BLaER1 treated with 17β-estradiol and CSF1 and Interleukin-3, amounts not matched to agents 10 nM and 100 nM (cell line): ENCODE results near the gene REEP2.
A peak's percentile ranks its signal among the peaks of the same experiment; 100 is the strongest.
"Not testable (repeated sequence)": the region's sequence is repeated elsewhere in the genome, so short reads cannot be mapped to it uniquely, and the experiment has no call there.

Experiments
- H3K27ac ChIP-seq, 11 experiments: shearing (Covaris generic); formaldehyde crosslinking; 2 replicates each; pipeline ENCODE4 v1.8.1; 2022
- H3K27me3 ChIP-seq, 11 experiments: shearing (Covaris generic); formaldehyde crosslinking; 2 replicates each; pipeline ENCODE4 v1.8.1; 2022
- H3K36me3 ChIP-seq, 11 experiments: shearing (Covaris generic); formaldehyde crosslinking; 2 replicates each; pipeline ENCODE4 v1.8.1; 2022
- H3K4me1 ChIP-seq, 10 experiments: shearing (Covaris generic); formaldehyde crosslinking; 2 replicates each; pipeline ENCODE4 v1.8.1; 2022
- H3K4me2 ChIP-seq, 11 experiments: shearing (Covaris generic); formaldehyde crosslinking; 2 replicates each; pipeline ENCODE4 v1.8.1; 2022
- H3K4me3 ChIP-seq, 10 experiments: shearing (Covaris generic); formaldehyde crosslinking; 2 replicates each; pipeline ENCODE4 v1.8.1; 2022
- H3K9ac ChIP-seq, 11 experiments: shearing (Covaris generic); formaldehyde crosslinking; 2 replicates each; pipeline ENCODE4 v1.8.1; 2022
- H3K9me3 ChIP-seq, 11 experiments: shearing (Covaris generic); formaldehyde crosslinking; replicated peaks in 1 of 11; 2 replicates each; pipeline ENCODE4 v1.8.1; 2022
- H4K20me1 ChIP-seq, 11 experiments: shearing (Covaris generic); formaldehyde crosslinking; 2 replicates each; pipeline ENCODE4 v1.8.1; 2022
- Cebpa-rat ChIP-seq, 11 experiments: shearing (Covaris generic); IDR thresholded peaks; 2 replicates each; pipeline ENCODE4 v1.8.1; 2022

Gene REEP2

GRCh38 chr5:138438724-138439476, at the start of gene REEP2:
REEP2 (plus strand) TSS chr5:138439057; CDS start chr5:138439209, 152 bp downstream.
- no peak for TF ChIP-seq Cebpa-rat (IDR thresholded peaks at IDR 0.05)
- peak within 1 kb of the TSS in 8 of 11 experiments; percentile 2 to 51 (median 24); a peak in 8 of 22 replicates for H3K27ac ChIP-seq

DNA sequence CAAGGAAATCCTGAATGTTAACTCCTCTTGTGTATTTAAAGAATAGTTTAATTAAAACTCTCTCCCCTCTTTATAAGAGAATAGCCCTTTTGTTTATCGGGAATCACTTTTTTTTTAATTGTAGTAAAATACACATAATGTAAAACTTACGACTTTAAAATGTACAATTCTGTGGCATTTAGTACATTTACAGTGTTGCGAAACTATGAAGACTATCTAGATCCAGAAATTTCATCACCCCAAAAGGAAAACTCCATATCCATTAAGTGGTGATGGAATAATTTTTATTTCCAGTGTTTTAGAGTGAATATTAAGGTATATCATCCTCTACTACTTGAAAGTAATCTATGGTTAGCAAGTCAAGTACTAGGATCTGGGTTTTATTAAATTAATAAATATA, 49.5 kb upstream of the REEP2 start:
- Histone ChIP-seq H3K4me2 (no peak overlapping the region), H4K20me1 (peaks cover 0 to 28% (median 4%) of the 10 kb centered on the region in 11 experiments; a peak in 10 of 22 replicates), H3K36me3 (peaks cover 89 to 100% (median 95%) of the 10 kb centered on the region in 11 experiments), H3K9me3 (no peaks in the 10 kb centered on the region), H3K9ac (no peak overlapping the region), H3K27me3 (no peaks in the 10 kb centered on the region), H3K4me3 (no peak overlapping the region), H3K27ac (no peak overlapping the region), H3K4me1 (no peaks in the 10 kb centered on the region)
- no peak for TF ChIP-seq Cebpa-rat (IDR thresholded peaks at IDR 0.05)

More at GRCh38 chr5:138438724-138439476, at the start of gene REEP2:
- peaks cover 5 to 49% (median 14%) of the 10 kb centered on the region in 11 experiments; a peak in 16 of 22 replicates for H4K20me1 ChIP-seq
- H3K36me3 ChIP-seq, result peaks cover 27 to 38% (median 34%) of the 10 kb centered on the region in 11 experiments
- no peaks in the 10 kb centered on the region for H3K9me3 ChIP-seq
- peaks cover 0 to 20% (median 0%) of the 10 kb centered on the region in 11 experiments; a peak in 4 of 22 replicates for H3K27me3 ChIP-seq
- H3K4me2 ChIP-seq, result peak within 1 kb of the TSS; percentile 89 to 99 (median 96)
- peak within 1 kb of the TSS; percentile 56 to 70 (median 62) for H3K4me3 ChIP-seq
- peaks cover 19 to 27% (median 25%) of the 10 kb centered on the region in 10 experiments for H3K4me1 ChIP-seq
- H3K9ac ChIP-seq, result peak within 1 kb of the TSS; percentile 53 to 78 (median 70)

- not testable (repeated sequence) for H3K4me3 ChIP-seq, H3K27me3 ChIP-seq, H3K27ac ChIP-seq, H3K4me1 ChIP-seq, H3K4me2 ChIP-seq, H3K9me3 ChIP-seq, H3K9ac ChIP-seq
- H3K36me3 ChIP-seq, result peaks cover 89 to 100% (median 96%) of the 10 kb centered on the region in 11 experiments
- H4K20me1 ChIP-seq, result peaks cover 0 to 33% (median 4%) of the 10 kb centered on the region in 11 experiments; a peak in 10 of 22 replicates
Observed at GRCh38 chr5:138389911-138390310, 48.9 kb upstream of the REEP2 start.

DNA sequence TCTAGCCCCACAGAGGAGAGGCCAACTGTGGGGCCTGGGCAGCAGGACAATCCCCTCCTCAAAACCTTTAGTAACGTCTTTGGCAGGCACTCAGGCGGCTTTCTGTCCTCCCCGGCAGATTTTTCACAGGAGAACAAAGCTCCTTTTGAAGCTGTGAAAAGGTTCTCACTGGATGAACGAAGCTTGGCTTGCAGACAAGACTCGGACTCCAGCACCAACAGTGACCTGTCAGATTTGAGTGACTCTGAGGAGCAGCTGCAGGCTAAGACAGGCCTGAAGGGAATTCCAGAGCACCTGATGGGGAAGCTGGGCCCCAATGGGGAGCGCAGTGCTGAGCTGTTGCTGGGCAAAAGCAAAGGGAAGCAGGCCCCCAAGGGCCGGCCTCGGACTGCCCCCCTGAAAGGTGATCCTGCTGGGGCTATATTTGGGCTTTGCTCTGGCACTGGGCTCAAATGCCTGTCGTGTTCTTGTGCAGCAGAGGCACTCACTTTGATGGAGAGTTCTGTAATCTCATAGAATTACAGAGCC, 46.9 kb upstream of the REEP2 start:
- Histone ChIP-seq H3K4me3 (no peak overlapping the region), H3K9ac (no peak overlapping the region), H3K36me3 (peaks cover 88 to 100% (median 96%) of the 10 kb centered on the region in 11 experiments), H3K27me3 (no peaks in the 10 kb centered on the region), H3K9me3 (no peaks in the 10 kb centered on the region), H3K27ac (no peak overlapping the region), H4K20me1 (peaks cover 0 to 39% (median 4%) of the 10 kb centered on the region in 11 experiments; a peak in 9 of 22 replicates), H3K4me2 (no peak overlapping the region), H3K4me1 (no peaks in the 10 kb centered on the region)
- TF ChIP-seq Cebpa-rat (IDR thresholded peaks at IDR 0.05), result no peak

GRCh38 chr5:138402640-138403039, 36.2 kb upstream of the REEP2 start:
- H3K36me3 ChIP-seq, result peaks cover 95 to 100% (median 99%) of the 10 kb centered on the region in 11 experiments
- H3K4me3 ChIP-seq, result no peak overlapping the region
- H3K9me3 ChIP-seq, result no peaks in the 10 kb centered on the region
- H4K20me1 ChIP-seq, result peaks cover 0 to 36% (median 5%) of the 10 kb centered on the region in 11 experiments; a peak in 8 of 22 replicates
- peaks cover 0 to 8% (median 0%) of the 10 kb centered on the region in 10 experiments; a peak in 1 of 20 replicates for H3K4me1 ChIP-seq
- H3K27me3 ChIP-seq, result no peaks in the 10 kb centered on the region
- no peak overlapping the region for H3K4me2 ChIP-seq
- H3K9ac ChIP-seq, result no peak overlapping the region
- TF ChIP-seq Cebpa-rat (IDR thresholded peaks at IDR 0.05), result no peak
- H3K27ac ChIP-seq, result no peak overlapping the region

DNA sequence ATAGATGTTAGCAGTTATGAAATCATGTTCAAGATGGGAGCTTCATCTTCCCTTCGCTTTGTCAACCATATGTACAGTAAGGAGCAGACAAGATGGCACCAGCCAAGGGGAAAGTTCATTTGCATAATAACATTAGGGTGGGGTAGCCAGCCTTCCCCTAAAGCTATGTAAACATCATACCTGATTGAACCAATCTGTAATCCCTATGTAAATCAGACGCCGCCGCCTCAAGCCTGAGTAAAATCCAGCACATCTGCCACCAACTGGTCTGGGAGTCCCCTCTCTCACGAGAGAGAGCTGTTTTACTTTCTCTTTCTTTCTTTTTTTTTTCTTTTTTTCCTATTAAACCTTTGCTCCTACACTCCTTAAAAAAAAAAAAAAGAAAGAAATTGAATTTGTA, 30.8 kb upstream of the REEP2 start:
- peaks cover 78 to 95% (median 89%) of the 10 kb centered on the region in 11 experiments for H3K36me3 ChIP-seq
- no peaks in the 10 kb centered on the region for H3K27me3 ChIP-seq
- H3K9me3 ChIP-seq, result peaks cover 0 to 7% (median 0%) of the 10 kb centered on the region in 11 experiments; a peak in 2 of 22 replicates
- no peaks in the 10 kb centered on the region for H3K4me1 ChIP-seq
- H3K27ac ChIP-seq, result no peak overlapping the region
- H3K4me2 ChIP-seq, result no peak overlapping the region
- TF ChIP-seq Cebpa-rat (IDR thresholded peaks at IDR 0.05), result no peak
- H4K20me1 ChIP-seq, result peaks cover 0 to 14% (median 0%) of the 10 kb centered on the region in 11 experiments; a peak in 4 of 22 replicates
- H3K4me3 ChIP-seq, result no peak overlapping the region
- no peak overlapping the region for H3K9ac ChIP-seq

- not testable (repeated sequence) for H3K27ac ChIP-seq, H3K4me2 ChIP-seq, H3K4me3 ChIP-seq, H3K27me3 ChIP-seq, H3K9ac ChIP-seq, H3K9me3 ChIP-seq, H3K4me1 ChIP-seq
- peaks cover 77 to 95% (median 91%) of the 10 kb centered on the region in 11 experiments for H3K36me3 ChIP-seq
- peaks cover 0 to 14% (median 0%) of the 10 kb centered on the region in 11 experiments; a peak in 3 of 22 replicates for H4K20me1 ChIP-seq
Observed at GRCh38 chr5:138410996-138411640, 27.7 kb upstream of the REEP2 start.

- no peak overlapping the region for H3K9ac ChIP-seq
- no peaks in the 10 kb centered on the region for H3K4me1 ChIP-seq
- no peak overlapping the region for H3K4me2 ChIP-seq
- H3K4me3 ChIP-seq, result no peak overlapping the region
- H3K9me3 ChIP-seq, result no peaks in the 10 kb centered on the region
- H3K27me3 ChIP-seq, result no peaks in the 10 kb centered on the region
- H4K20me1 ChIP-seq, result peaks cover 0 to 16% (median 0%) of the 10 kb centered on the region in 11 experiments; a peak in 6 of 22 replicates
- no peak for TF ChIP-seq Cebpa-rat (IDR thresholded peaks at IDR 0.05)
- H3K36me3 ChIP-seq, result peaks cover 98 to 100% (median 99%) of the 10 kb centered on the region in 11 experiments
- no peak overlapping the region for H3K27ac ChIP-seq
Observed at GRCh38 chr5:138418444-138418843, 20.4 kb upstream of the REEP2 start.

DNA sequence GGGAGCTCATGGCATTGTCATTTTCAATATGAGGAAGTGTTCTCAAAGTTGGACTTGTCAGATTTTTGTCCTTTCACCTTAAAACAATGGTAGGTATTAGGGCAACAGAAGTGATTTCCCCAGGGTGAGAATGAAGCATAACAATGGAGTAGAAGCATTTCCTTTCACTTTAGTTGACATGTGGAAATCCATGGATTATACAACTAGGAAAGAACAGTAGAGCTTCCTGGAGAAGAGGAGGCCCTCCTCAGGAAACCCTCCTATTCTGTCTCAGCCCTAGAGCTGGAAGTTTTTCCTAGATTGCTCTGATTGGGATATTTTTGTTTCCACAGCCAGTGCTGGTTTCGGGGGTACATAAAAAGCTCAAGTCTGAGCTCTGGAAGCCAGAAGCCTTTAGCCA, 13.8 kb upstream of the REEP2 start:
- no peaks in the 10 kb centered on the region for H3K27me3 ChIP-seq
- peaks cover 98 to 100% (median 99%) of the 10 kb centered on the region in 11 experiments for H3K36me3 ChIP-seq

More for the DNA sequence above, 13.8 kb upstream of the REEP2 start:
- Histone ChIP-seq H3K4me2 (no peak overlapping the region), H3K4me1 (no peaks in the 10 kb centered on the region), H3K9me3 (no peaks in the 10 kb centered on the region), H4K20me1 (peaks cover 0 to 24% (median 0%) of the 10 kb centered on the region in 11 experiments; a peak in 4 of 22 replicates), H3K9ac (no peak overlapping the region), H3K27ac (no peak overlapping the region), H3K4me3 (no peak overlapping the region)
- no peak for TF ChIP-seq Cebpa-rat (IDR thresholded peaks at IDR 0.05)
